ENCODE results near the gene PACSIN2.

PACSIN2 gene

DNA sequence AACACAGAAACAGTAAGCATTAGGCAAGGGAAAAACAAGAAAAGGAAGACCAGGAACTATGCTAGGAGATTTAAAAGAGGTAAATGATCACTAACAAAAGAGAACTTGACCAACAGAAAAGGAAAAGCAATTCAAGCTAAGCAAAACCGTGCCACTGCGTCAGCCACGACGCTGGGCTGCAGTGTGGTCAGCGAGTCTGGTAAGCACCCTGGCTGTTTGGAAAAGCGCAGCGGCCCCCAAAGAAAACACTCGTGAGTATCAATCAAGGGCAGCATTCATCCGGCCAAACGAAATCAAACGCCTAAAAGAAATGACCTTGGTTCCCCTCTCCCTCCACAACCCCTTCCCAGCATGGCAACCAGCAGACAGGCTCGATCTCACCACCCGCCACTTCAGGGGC, 28.8 kb downstream of the PACSIN2 start:
- no peak for TF ChIP-seq POLR2AphosphoS5 (IDR thresholded peaks at IDR 0.05; ENCODE audit: low read depth, low read length)
- no peak for TF ChIP-seq TAF1 (IDR thresholded peaks at IDR 0.05; ENCODE audit: borderline replicate concordance, insufficient read depth, low read length)
- no peak for TF ChIP-seq SIN3A (IDR thresholded peaks at IDR 0.05; ENCODE audit: borderline replicate concordance, insufficient read depth, low read length)
- TF ChIP-seq, protein P1, sequence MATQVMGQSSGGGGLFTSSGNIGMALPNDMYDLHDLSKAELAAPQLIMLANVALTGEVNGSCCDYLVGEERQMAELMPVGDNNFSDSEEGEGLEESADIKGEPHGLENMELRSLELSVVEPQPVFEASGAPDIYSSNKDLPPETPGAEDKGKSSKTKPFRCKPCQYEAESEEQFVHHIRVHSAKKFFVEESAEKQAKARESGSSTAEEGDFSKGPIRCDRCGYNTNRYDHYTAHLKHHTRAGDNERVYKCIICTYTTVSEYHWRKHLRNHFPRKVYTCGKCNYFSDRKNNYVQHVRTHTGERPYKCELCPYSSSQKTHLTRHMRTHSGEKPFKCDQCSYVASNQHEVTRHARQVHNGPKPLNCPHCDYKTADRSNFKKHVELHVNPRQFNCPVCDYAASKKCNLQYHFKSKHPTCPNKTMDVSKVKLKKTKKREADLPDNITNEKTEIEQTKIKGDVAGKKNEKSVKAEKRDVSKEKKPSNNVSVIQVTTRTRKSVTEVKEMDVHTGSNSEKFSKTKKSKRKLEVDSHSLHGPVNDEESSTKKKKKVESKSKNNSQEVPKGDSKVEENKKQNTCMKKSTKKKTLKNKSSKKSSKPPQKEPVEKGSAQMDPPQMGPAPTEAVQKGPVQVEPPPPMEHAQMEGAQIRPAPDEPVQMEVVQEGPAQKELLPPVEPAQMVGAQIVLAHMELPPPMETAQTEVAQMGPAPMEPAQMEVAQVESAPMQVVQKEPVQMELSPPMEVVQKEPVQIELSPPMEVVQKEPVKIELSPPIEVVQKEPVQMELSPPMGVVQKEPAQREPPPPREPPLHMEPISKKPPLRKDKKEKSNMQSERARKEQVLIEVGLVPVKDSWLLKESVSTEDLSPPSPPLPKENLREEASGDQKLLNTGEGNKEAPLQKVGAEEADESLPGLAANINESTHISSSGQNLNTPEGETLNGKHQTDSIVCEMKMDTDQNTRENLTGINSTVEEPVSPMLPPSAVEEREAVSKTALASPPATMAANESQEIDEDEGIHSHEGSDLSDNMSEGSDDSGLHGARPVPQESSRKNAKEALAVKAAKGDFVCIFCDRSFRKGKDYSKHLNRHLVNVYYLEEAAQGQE (IDR thresholded peaks at IDR 0.05; ENCODE audit: insufficient read depth in 1 of 2, low read depth in 2 of 2, low read length in 2 of 2): no peak
- TF ChIP-seq FOXP2 (optimal IDR thresholded peaks at IDR 0.05; ENCODE audit: borderline replicate concordance, extremely low read depth, extremely low read length, insufficient read depth): no peak

DNA sequence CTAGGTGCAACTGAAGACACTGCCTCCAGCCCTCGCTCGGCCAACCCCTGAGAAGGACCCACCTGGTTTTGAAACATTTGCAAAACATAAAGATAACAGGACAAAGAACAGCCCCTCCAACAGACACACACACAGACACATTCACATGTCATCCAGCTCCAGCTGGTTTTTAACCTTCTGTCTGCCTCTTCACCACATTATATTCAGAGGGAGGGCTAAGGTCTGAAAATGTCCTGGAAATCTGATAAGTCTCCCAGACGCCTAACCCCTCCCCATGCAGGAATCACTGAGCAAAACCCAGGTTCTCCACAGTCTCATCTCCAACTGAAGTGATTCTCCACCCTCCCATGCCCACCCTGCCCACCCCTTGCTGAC, 29.4 kb downstream of the PACSIN2 start:
- no peak for TF ChIP-seq TAF1 (IDR thresholded peaks at IDR 0.05; ENCODE audit: borderline replicate concordance, insufficient read depth, low read length)
- TF ChIP-seq POLR2AphosphoS5 (IDR thresholded peaks at IDR 0.05; ENCODE audit: low read depth, low read length): no peak
- no peak for TF ChIP-seq SIN3A (IDR thresholded peaks at IDR 0.05; ENCODE audit: borderline replicate concordance, insufficient read depth, low read length)
- TF ChIP-seq FOXP2 (optimal IDR thresholded peaks at IDR 0.05; ENCODE audit: borderline replicate concordance, extremely low read depth, extremely low read length, insufficient read depth): no peak
- TF ChIP-seq, protein P1 (IDR thresholded peaks at IDR 0.05; ENCODE audit: insufficient read depth in 1 of 2, low read depth in 2 of 2, low read length in 2 of 2): no peak

DNA sequence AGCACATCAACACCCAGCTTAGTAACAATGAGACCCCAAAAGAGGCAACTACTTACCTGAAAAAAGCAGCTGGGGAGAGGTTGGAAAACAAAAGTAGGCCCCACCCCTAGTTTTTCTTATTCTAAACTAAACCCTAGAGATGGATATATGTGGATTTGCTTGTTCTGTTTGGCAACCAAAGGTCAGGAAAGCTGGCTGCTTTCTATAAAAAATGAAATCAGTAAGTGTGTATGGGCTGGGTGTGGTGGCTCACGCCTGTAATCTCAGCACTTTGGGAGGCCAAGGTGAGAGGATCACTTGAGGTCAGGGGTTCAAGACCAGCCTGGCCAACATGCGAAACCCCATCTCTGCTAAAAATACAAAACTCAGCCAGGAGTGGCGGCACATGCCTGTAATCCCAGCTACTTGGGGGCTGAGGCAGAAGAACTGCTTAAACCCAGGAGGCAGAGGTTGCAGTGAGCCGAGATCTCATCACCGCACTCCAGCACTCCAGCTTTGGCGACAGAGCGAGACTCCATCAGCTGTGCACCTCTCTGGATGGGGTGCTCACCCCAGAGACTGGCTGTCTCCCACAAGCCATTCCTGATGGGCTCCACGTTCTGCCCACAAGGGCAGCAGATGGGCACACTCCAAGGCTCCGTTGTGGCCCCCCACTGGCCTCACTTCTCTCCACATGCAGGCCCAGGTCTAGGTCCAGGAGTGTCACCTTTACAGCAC, 30.0 kb downstream of the PACSIN2 start:
- TF ChIP-seq, protein P1 (IDR thresholded peaks at IDR 0.05; ENCODE audit: insufficient read depth in 1 of 2, low read depth in 2 of 2, low read length in 2 of 2): no peak
- no peak for TF ChIP-seq FOXP2 (optimal IDR thresholded peaks at IDR 0.05; ENCODE audit: borderline replicate concordance, extremely low read depth, extremely low read length, insufficient read depth)
- no peak for TF ChIP-seq SIN3A (IDR thresholded peaks at IDR 0.05; ENCODE audit: borderline replicate concordance, insufficient read depth, low read length)
- TF ChIP-seq TAF1 (IDR thresholded peaks at IDR 0.05; ENCODE audit: borderline replicate concordance, insufficient read depth, low read length): no peak
- no peak for TF ChIP-seq POLR2AphosphoS5 (IDR thresholded peaks at IDR 0.05; ENCODE audit: low read depth, low read length)

DNA sequence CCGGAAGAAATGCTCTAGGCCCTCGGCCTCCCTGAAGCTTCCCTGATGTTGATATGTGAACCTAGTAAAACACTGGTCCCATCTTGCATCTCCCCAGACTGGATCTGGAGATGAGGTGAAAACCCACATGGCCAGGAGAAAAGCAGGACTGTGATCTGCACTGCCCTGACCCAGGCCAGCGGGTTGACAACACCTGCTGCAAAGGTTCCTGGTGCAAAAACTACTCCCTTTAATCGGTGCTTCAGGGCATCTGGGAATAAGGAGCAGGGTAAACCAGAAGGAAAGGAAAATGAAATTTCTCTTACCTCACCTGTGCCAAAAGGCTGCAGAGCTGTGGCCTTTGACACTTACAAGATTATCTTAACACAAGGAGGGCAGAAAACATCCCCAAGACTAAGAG, 30.6 kb downstream of the PACSIN2 start:
- TF ChIP-seq TAF1 (IDR thresholded peaks at IDR 0.05; ENCODE audit: borderline replicate concordance, insufficient read depth, low read length) (no peak), SIN3A (IDR thresholded peaks at IDR 0.05; ENCODE audit: borderline replicate concordance, insufficient read depth, low read length) (no peak), POLR2AphosphoS5 (IDR thresholded peaks at IDR 0.05; ENCODE audit: low read depth, low read length) (no peak), FOXP2 (optimal IDR thresholded peaks at IDR 0.05; ENCODE audit: borderline replicate concordance, extremely low read depth, extremely low read length, insufficient read depth) (no peak)
- TF ChIP-seq, protein P1 (IDR thresholded peaks at IDR 0.05; ENCODE audit: insufficient read depth in 1 of 2, low read depth in 2 of 2, low read length in 2 of 2): no peak

Measured in PFSK-1 (cell line).